Testis (tissue), 2 donors: Measurements from ENCODE around the gene CEBPG.

ENCODE experiments used
- POLR2A ChIP-seq: fragments of 450-650 bp; IDR thresholded peaks from one replicate; pipeline ENCODE4 v1.6.1; 2017; ENCODE audit warnings: antibody characterized with exemption, mild to moderate bottlenecking, moderate library complexity
- TF ChIP-seq, protein P1 (sequence below), 3 experiments: fragments of 450-650 bp in 2 of 3; fragments of 200-600 bp in 1 of 3; sonication (generic) in 1 of 3; IDR thresholded peaks; one replicate each; pipeline ENCODE4 v1.5.1; 2016 to 2019; ENCODE audit warnings: antibody characterized with exemption in 3 of 3, mild to moderate bottlenecking in 2 of 3, moderate library complexity in 1 of 3

GRCh38 chr19:33420821-33421220 lies 47.3 kb downstream of the CEBPG start:
- TF ChIP-seq, protein P1, sequence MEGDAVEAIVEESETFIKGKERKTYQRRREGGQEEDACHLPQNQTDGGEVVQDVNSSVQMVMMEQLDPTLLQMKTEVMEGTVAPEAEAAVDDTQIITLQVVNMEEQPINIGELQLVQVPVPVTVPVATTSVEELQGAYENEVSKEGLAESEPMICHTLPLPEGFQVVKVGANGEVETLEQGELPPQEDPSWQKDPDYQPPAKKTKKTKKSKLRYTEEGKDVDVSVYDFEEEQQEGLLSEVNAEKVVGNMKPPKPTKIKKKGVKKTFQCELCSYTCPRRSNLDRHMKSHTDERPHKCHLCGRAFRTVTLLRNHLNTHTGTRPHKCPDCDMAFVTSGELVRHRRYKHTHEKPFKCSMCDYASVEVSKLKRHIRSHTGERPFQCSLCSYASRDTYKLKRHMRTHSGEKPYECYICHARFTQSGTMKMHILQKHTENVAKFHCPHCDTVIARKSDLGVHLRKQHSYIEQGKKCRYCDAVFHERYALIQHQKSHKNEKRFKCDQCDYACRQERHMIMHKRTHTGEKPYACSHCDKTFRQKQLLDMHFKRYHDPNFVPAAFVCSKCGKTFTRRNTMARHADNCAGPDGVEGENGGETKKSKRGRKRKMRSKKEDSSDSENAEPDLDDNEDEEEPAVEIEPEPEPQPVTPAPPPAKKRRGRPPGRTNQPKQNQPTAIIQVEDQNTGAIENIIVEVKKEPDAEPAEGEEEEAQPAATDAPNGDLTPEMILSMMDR (IDR thresholded peaks at IDR 0.05) = no peak
- no peak for TF ChIP-seq POLR2A
